AG09319 (cell line): ENCODE results near the gene DECR2.

Source experiments
- DNase-seq: peaks from one replicate; pipeline ENCODE4 v3.0.0-alpha.2; 2010; ENCODE audit warnings: low read depth; ENCODE audit errors: extremely low read depth
- TF ChIP-seq, protein P1 (sequence below): IDR thresholded peaks from 2 replicates; pipeline ENCODE4 v1.5.1; 2011; ENCODE audit warnings: low read depth, mild to moderate bottlenecking, inconsistent platforms, low read length, moderate library complexity

DECR2 gene

DNA sequence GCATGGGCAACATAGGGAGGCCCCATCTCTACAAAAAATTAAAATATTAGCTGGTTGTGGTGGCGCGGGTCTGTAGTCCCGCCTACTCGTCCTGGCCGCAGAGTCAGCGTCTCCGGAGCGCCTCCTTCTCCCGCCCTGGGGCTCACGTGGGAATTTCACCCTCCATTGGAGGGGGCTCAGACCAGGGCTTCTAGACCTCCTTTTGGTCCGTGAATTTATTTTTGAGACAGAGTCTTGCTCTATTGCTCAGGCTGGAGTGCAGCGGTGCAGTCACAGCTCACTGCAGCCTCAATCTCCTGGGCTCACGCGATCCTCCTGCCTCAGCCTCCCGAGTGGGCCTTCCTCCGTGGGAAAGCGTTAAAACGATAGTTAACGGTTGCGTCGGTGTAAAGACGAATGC is 5.1 kb upstream of the DECR2 start:
- DNase-seq = no peak
- TF ChIP-seq, protein P1, sequence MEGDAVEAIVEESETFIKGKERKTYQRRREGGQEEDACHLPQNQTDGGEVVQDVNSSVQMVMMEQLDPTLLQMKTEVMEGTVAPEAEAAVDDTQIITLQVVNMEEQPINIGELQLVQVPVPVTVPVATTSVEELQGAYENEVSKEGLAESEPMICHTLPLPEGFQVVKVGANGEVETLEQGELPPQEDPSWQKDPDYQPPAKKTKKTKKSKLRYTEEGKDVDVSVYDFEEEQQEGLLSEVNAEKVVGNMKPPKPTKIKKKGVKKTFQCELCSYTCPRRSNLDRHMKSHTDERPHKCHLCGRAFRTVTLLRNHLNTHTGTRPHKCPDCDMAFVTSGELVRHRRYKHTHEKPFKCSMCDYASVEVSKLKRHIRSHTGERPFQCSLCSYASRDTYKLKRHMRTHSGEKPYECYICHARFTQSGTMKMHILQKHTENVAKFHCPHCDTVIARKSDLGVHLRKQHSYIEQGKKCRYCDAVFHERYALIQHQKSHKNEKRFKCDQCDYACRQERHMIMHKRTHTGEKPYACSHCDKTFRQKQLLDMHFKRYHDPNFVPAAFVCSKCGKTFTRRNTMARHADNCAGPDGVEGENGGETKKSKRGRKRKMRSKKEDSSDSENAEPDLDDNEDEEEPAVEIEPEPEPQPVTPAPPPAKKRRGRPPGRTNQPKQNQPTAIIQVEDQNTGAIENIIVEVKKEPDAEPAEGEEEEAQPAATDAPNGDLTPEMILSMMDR = no peak

DNA sequence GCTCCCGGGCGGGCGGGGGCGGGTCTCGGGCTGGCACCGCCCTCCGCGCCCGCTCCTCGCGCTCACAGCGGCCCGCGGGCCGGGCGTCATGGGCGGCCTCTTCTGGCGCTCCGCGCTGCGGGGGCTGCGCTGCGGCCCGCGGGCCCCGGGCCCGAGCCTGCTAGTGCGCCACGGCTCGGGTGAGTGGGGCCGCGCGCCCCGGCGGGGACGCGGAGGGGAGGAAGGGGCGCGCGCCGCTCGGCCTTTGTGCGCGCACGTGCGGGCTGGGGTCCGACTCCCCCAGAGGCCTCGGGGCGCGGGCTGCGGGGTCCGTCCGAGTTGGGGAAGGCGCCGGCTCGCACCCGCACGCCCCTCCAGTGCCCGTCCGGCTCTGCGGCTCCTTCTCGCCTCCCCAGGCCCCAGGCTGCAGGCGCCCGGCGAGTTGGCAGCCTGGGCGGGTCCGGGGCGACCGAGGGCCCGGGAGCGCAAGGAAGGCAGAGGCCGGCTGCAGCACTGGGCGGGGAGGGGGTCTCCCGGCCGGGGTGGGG is 4.5 kb upstream of the DECR2 start, which contains the start of gene NME4:
NME4 (plus strand) TSS at position 65 of the 527 bp plus-strand sequence; CDS start at position 89, 24 bp downstream.
- TF ChIP-seq, protein P1 = no peak
- DNase-seq = no peak

DNA sequence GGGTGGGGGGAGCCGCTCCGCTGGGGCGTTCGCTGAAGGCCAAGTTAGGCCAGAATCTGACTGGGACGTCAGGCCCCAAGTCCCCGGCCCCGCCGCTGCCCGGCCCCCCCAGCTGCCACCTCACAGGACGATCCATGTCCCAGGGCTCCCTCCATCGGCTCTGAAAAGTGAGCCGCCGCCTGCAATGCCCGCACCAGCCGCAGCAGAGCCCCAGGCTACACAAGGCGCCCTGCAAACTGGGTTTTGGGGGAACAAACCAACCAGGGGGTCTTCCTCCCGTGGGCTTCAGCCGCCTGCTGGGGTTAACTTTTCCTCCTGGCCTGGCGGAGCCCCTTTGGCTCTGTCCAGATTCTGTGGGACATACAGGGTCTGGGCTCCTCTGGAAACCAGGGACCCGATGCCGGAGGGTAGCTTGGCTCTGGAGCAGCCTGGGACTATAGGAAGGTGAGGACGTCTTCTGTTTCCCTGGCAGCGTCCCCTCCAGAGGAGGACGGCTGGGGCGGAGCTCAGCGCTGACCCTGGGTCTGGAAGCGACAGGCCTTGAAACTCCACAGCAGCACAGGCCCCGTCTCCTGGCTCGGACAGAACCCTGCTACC is 3.9 kb upstream of the DECR2 start:
- TF ChIP-seq, protein P1 = peak; percentile 32

GRCh38 chr16:398561-399339 is 2.9 kb upstream of the DECR2 start:
- TF ChIP-seq, protein P1 = no peak
- no peak for DNase-seq

More for the DNA sequence above, 3.9 kb upstream of the DECR2 start:
- peak; percentile 24 for DNase-seq

DNA sequence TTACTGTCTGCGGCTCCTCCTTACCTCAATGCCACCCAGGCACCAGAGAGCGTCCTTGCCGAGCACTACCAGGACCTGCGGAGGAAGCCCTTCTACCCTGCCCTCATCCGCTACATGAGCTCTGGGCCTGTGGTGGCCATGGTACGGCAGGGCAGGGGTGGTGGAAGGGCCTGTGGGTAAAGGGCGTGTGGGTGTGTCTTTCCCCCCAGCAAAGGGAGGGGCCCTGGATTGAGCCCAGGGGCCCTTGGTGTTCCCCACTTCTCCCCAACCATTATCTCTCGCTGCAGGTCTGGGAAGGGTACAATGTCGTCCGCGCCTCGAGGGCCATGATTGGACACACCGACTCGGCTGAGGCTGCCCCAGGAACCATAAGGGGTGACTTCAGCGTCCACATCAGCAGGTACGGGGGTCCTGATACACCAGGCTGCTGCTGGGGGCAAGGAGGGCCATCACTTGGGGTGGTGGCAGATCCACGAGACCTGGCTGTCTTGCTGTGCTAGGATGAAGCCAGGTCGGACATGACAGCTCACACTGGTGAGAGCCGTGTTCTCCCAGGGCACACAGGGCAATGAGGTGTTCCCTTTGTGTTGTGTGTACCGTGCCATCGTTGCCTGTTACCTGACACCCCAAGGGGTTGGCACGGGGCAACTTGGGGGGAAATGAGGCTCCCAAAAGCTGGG is 2.2 kb upstream of the DECR2 start:
- DNase-seq = no peak
- TF ChIP-seq, protein P1 = no peak

DNA sequence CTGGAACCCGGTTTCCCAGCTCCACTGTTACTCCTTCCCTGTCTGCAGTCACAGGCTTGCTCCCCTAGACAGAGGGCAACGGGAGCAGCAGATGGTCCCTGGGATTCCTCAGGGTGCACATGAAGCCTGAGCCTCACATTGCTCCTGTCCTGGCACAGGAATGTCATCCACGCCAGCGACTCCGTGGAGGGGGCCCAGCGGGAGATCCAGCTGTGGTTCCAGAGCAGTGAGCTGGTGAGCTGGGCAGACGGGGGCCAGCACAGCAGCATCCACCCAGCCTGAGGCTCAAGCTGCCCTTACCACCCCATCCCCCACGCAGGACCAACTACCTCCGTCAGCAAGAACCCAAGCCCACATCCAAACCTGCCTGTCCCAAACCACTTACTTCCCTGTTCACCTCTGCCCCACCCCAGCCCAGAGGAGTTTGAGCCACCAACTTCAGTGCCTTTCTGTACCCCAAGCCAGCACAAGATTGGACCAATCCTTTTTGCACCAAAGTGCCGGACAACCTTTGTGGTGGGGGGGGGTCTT is 1.6 kb upstream of the DECR2 start:
- no peak for DNase-seq
- TF ChIP-seq, protein P1 = no peak
